ENCODE results near the gene ATOH8. TPM values are rescaled to one million over a fixed set of nuclear protein-coding genes. Genes with fewer than 3 reads are reported as not detected.

ATOH8 gene
- total RNA-seq, 1 donor from 2014 or later, result 93.6 TPM

DNA sequence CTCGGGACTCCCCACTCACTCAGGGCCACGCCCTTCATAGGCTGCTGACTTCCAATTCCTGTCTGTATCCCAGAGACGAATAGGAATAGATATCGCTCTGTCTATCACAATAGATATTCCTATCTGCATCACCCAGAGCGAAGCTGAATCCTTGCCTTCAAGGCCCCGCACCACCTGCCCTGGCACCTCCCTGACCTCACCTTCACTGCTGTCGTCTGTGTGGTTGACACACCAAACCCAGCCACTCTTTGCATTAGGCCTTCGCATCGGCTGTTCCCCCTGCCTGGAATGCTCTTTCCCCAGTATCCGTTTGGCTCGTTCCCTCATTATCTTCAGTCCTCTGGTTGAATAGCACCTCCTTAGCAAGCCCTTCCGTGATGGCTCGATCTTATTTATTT lies 43.5 kb downstream of the ATOH8 start:
- H3K4me1 ChIP-seq, result peaks cover 50% of the 10 kb centered on the region
- H3K4me3 ChIP-seq, result no peak overlapping the region
- H3K9me3 ChIP-seq, result no peaks in the 10 kb centered on the region
- H3K36me3 ChIP-seq, result no peaks in the 10 kb centered on the region
- no peaks in the 10 kb centered on the region for H3K27me3 ChIP-seq
- TF ChIP-seq, protein P1, sequence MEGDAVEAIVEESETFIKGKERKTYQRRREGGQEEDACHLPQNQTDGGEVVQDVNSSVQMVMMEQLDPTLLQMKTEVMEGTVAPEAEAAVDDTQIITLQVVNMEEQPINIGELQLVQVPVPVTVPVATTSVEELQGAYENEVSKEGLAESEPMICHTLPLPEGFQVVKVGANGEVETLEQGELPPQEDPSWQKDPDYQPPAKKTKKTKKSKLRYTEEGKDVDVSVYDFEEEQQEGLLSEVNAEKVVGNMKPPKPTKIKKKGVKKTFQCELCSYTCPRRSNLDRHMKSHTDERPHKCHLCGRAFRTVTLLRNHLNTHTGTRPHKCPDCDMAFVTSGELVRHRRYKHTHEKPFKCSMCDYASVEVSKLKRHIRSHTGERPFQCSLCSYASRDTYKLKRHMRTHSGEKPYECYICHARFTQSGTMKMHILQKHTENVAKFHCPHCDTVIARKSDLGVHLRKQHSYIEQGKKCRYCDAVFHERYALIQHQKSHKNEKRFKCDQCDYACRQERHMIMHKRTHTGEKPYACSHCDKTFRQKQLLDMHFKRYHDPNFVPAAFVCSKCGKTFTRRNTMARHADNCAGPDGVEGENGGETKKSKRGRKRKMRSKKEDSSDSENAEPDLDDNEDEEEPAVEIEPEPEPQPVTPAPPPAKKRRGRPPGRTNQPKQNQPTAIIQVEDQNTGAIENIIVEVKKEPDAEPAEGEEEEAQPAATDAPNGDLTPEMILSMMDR (IDR thresholded peaks at IDR 0.05), result no peak
- intact Hi-C loops (cut with DNase I), result no loop called here
- DNase-seq, result no peak
- no peak for ATAC-seq
- H3K27ac ChIP-seq, result no peak overlapping the region

DNA sequence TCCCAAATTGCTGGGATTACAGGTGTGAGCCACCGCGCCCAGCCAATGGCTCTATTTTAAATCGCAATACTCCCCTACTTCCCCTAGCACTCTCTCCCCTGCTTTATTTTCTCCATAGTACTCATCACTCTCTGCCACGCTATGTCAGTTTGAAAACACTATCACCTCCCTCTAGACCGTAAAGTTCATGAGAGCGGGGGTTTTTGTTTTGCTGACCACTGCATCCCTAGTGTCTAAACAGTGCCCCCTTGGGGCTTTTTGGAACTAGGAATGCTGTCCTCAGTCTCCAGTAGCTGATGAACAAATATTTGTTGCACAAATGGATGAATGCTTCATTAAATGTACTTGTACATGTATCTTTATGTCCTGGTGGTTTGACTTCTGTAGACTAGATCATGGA lies 44.1 kb downstream of the ATOH8 start:
- Histone ChIP-seq H3K27ac (no peak overlapping the region), H3K9me3 (no peaks in the 10 kb centered on the region), H3K36me3 (no peaks in the 10 kb centered on the region), H3K4me3 (no peak overlapping the region), H3K27me3 (no peaks in the 10 kb centered on the region), H3K4me1 (peaks cover 43% of the 10 kb centered on the region)
- intact Hi-C loops (cut with DNase I), result no loop called here
- ATAC-seq (peak; percentile 31), DNase-seq (no peak)
- TF ChIP-seq, protein P1 (IDR thresholded peaks at IDR 0.05), result peak; percentile 56

DNA sequence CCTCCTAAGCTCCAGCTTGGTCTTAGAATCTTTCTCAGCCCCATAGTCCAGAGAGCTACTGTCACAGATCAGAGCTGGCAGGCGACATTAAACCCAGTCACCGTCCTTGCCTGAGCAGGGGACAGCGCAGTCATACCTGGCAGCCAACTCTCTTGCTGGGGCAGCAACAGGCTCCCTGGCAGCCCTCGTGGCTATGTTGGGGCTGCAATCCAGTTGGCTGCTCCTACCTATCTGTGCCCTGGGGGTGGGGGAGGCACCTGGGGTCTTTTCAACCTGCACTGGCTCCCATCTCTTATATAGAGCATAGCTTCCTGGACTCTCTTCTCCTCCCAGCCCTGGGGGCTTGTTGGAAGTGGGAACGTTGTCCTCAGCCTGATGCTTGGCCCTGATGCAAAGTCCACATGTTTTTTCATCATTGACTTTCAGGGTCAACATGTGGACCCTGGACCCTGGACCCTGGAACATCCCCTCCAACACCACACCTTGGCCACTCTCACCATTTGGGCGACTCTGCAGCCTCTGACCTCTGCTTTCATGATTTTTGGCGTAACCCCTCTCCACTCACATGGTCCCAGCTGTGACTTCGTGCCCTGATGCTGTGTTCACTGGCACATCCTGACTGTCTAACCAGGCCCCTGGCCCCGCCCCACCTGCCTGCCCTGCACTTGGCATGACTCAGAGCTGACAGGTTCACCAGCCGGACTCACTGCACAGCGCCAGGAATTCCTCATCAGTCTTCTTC lies 45.6 kb downstream of the ATOH8 start:
- Histone ChIP-seq H3K27ac (no peak overlapping the region), H3K36me3 (no peaks in the 10 kb centered on the region), H3K4me1 (peaks cover 32% of the 10 kb centered on the region), H3K27me3 (no peaks in the 10 kb centered on the region), H3K9me3 (no peaks in the 10 kb centered on the region), H3K4me3 (no peak overlapping the region)
- ATAC-seq (peak; percentile 36), DNase-seq (peak; percentile 74)
- intact Hi-C loops (cut with DNase I), result no loop called here
- TF ChIP-seq, protein P1 (IDR thresholded peaks at IDR 0.05), result no peak

DNA sequence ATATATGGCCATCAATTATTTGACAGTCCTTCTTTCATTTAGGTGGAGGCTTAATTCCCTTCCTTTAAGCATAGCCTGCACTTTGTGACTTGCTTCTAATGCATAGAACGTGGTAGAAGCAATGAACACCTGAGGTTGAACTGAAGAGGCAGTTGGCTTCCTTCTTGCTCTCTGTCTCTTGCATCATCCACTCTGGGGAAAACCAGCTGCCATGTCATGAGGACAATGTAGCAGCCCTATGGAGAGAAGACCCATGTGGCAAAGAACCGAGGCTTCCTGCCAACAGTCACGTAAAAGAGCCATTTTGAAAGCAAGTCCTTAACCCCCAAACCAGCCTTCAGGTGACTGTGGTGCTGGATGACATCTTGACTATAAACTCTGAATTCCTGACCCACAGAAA lies 46.8 kb downstream of the ATOH8 start:
- Histone ChIP-seq H3K4me3 (no peak overlapping the region), H3K27ac (no peak overlapping the region), H3K4me1 (peaks cover 27% of the 10 kb centered on the region), H3K36me3 (no peaks in the 10 kb centered on the region), H3K9me3 (no peaks in the 10 kb centered on the region), H3K27me3 (no peaks in the 10 kb centered on the region)
- TF ChIP-seq, protein P1 (IDR thresholded peaks at IDR 0.05), result no peak
- no peak for ATAC-seq
- intact Hi-C loops (cut with DNase I), result no loop called here
- no peak for DNase-seq

DNA sequence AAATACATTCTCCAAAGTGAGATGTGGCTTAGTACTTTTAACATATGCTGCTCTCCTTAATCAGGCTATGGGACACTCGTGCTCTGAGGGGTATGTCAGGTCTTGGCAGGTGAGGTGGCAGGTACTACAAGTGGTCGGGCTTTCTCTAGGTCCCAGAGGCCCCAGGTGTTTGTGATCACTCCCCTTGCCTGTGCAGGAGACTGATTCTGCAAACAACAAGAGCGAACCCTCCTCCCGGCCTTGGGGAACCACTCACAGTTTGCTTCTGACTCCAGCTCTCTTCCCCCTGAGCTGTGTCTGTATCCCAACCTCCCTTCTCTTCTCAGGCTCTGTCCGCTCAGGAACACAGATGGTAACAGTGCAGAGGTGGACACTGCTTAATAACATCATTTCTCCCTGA lies 48.1 kb downstream of the ATOH8 start:
- DNase-seq (no peak), ATAC-seq (no peak)
- Histone ChIP-seq H3K27me3 (no peaks in the 10 kb centered on the region), H3K4me3 (no peak overlapping the region), H3K4me1 (peaks cover 14% of the 10 kb centered on the region), H3K27ac (no peak overlapping the region), H3K36me3 (no peaks in the 10 kb centered on the region), H3K9me3 (no peaks in the 10 kb centered on the region)
- intact Hi-C loops (cut with DNase I), result no loop called here
- TF ChIP-seq, protein P1 (IDR thresholded peaks at IDR 0.05), result no peak
